Activated gamma-delta T cell treated with anti-CD3 and anti-CD28 coated beads, Interleukin-2, amount 50 U/mL, for 16 hours (primary cell): Measurements from ENCODE around the gene CUBN.
"Not testable (repeated sequence)": the region's sequence is repeated elsewhere in the genome, so short reads cannot be mapped to it uniquely, and the experiment has no call there.

Source experiments
- DNase-seq: peaks from one replicate; pipeline ENCODE4 v3.0.0-alpha.2; 2020; ENCODE audit warnings: low read depth

Gene CUBN

GRCh38 chr10:17141504-17142229 is 12.1 kb upstream of the CUBN start:
- no peak for DNase-seq

DNA sequence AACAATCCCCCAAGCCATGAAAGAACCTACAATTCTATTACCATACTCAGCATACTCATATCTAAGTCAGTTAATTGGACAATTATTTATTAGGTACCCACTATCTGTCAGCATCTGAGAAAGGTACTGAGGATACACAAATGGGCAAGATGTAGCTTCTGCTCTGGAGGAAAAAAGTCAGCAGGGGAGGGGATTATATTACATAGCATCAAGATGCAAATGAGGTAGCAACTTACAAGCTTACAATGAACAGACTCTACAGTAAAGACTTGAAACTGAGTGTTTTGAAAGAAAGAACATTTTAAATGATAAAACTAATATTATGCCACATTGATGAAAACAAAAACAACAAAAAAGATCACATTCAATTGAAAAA is 10.8 kb upstream of the CUBN start:
- DNase-seq = no peak

GRCh38 chr10:17138460-17139042 is 8.9 kb upstream of the CUBN start:
- no peak for DNase-seq

DNA sequence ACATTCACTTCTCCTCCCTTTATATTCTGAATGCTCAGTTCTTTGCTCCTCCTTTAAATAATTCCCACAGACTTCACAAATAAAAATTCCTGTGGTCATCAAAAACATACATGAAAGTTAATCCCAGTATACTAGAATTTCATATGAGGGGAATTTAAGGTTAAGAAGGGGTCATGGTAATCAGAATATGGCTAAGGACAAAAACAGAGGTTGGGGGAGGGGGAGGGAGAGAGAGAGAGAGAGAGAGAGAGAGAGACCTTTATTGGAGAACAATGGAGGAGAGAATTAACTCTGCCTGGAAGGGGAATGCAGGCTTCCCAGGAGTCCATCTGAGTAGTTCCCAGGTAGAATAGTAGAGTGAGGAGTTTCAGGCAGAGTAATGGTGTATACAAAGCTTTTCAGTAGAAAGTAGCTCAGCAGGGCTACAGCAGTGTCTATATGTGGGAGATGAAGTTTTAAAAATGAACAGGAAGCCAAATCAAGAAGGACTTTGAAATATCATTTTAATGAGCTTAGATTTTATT is 5.2 kb upstream of the CUBN start:
- DNase-seq = no peak

DNA sequence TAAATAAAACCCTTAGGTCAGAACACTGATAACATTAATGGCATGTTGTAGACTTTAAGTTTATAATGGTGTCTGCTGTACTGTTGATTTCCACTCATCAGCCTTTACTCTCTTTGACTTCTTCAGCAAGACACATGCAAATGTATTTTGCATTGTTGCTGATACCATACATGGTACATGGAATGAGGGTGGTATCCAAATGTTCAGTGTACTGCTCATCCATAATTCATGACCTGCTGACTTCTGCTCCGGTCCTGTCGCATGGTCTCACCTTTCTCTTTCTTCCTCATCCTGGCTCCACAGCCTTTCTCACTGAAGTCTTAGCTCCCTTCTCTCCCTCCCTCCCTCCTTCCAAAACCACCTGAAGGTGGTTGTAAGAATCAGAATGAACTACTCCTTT is 4.7 kb upstream of the CUBN start:
- no peak for DNase-seq

DNA sequence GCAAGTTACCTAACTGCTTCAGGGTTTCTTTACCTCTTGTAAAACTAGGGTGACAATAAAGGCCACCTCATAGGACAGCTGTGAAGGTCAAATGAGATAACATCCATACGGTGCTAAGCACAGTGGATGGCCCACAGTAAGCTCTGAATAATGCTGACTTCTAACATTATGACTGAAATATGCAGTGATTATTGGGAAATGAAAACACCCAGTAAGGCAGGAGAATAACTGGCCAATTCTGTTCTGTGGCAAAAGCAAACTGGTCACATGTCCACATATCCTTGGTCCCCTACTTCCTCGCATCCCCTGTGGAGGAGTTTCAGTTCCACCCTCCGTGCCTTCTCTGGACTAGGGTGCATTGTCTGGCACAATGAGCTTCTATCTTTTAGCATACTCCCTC is 1.4 kb downstream of the CUBN start:
- DNase-seq = no peak

- no peak for DNase-seq
These were observed 3.3 kb downstream of the CUBN start for GRCh38 chr10:17126327-17126726.

DNA sequence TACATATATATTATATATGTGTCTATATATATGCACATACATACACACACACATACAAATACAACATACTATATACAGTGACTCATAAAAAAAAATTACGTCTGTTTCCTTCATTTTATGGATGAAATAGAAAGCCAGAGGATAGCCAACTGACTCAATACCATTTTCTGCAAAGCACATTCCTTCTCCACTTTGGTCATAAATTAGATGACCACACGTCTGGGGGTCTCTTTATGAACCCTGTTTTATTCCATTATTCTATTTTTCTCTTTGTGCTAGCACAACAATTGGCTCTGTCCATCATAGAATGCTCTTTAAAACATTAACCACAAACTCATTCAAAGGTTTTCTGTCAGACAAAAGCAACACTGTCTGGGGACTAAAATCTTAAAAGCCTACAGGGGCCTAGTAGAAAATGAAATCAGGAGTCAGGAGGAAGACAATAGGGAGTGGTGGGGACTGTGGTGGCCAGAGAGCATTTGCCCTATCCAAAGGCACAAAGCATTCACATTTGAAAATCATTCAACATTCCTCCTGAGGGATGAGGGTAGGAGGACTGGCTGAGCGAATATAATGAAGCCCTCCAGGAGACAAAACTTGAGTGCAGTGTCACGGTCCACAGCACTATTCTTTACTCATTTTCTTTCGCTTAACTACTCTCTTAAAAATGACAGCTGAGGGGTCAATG is 4.3 kb downstream of the CUBN start:
- DNase-seq = no peak

DNA sequence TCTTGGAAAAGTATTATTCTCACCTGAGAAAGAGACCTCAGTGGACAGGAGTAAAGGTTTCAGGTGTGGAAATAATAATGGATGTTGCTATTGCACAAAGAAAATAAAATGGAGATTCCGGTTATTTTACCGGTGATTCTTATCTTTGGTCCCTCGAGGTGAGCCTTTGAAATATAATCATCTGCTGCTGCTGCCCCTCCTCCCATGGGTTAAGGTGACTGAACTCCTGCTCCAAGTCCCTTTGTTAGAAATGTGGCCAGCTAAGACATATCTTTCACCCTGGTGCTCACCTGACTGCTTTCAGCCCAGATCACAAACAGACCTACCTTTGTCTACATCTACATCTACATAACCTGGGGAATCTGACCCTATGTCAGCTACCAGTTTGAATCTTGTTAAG is 5.7 kb downstream of the CUBN start:
- DNase-seq = no peak

DNA sequence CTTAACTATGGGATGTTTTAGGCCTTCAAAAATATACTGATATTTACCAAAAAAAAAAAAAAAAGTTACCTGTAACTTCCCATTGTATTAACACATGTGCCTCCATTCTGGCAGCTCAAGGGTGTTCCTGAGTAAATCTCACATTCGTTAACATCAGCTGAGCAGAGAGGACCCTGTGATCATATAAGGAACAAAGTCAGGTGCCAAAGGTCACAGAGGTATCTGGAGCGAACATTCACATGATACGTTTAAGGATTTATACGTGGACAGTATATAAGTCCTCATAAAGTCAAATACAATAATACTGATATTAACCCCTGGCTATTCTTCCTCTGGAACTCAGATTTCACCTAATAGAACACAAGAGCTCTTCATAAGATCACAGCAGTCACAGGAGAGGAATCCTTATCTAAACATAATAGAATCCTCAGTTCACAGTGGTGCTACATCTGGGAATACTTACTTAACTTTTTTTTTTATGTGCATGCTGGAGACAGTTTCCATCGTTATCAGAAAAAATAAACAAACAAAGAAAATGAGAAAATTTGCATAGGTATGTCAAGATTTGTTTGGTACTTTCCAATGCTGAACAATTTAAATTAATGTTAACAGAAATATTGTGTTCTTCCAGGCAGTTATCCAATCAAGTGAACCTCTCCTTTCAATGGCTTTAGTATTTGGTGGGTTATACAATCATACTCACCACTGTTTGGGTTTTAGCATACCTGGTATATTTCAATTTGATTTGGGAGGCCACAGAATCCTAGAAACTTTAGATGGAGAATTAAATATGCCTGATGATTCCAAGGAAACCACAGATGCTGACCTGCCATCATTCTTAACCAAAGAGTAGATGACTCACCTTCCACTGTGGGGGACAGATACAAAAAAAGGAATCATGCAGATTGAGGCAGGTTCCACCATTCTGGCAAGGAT is 6.6 kb downstream of the CUBN start:
- DNase-seq = no peak

DNA sequence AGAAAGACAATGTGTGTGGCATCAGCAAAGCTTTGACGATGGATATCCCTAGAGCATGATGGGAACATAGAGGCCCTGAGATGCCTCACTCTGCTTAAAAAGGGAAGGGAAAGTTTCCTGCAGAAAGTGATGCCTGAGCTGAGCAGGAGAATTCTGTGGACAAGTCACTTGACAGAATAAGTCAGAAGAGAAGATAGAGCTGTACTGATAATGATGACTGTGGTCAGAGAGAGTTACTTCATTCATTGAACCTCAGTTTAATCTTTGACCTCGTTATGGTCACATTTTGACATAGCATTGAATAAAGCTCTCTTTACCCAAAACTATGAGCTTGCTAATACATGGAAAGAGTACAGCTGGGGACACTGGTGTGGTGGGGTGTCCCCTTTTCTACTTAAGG is 7.6 kb downstream of the CUBN start:
- DNase-seq = no peak

DNA sequence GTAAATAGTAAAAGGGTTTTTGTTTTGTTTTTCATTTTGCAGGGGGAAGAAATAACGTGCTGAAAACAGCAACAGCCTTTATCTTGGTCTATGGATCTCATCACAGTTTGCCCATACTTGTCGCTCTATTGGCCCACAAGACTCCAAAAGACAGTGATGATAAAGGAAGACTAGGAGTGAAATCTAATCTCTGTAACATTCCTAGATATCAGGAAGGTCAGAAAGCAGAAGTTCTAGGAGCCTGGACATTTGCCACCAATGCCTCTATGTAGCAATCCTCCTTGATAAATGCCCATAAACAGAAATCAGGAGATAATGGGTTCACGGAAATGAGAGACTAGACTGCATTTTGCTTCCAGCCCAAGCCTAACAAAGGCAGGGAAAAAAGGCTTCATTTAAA is 8.9 kb downstream of the CUBN start:
- no peak for DNase-seq

- no peak for DNase-seq
These were observed 9.8 kb downstream of the CUBN start for GRCh38 chr10:17119845-17120244.

GRCh38 chr10:17116193-17116592 is 13.4 kb downstream of the CUBN start:
- DNase-seq = no peak

DNA sequence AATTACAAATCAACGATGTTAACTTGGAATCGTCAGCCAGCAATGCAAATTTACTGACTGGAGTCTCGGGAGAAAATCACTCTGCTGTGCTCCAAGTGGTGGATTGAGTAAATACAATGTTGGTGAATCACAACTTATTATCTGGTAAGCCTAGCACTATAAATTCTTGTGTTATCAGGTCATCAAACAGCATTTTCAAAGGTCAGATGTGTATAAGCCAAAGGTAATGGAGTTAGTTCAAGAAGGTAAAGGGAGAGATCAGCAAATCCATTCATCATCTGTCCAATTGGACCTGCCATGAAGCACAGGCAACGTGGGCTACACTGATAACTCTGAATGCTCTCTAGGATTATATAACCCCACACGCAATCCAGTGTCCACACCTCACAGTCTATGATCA is 13.9 kb downstream of the CUBN start:
- DNase-seq = no peak

- DNase-seq = not testable (repeated sequence)
These were observed 14.7 kb downstream of the CUBN start for GRCh38 chr10:17114878-17115444.

GRCh38 chr10:17113889-17114540 is 15.6 kb downstream of the CUBN start:
- no peak for DNase-seq

DNA sequence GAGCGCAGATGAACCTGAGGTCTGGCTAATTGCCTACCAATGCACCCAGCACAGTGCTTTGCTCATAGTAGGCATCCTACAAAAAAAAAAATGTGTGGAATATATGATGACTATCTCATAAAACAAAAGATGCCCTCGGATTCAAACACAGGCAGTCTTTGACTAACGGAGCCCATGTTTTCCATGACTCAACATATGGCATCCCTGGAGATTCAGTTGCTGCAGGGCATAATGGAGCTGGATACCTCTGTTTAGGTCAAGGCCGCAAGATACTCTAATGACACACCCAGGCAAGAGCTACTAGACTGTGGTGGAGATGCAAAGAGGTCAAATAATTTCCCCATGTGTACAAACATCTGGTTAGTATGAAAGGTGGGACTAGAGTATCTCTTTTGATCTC is 16.3 kb downstream of the CUBN start:
- DNase-seq = no peak

DNA sequence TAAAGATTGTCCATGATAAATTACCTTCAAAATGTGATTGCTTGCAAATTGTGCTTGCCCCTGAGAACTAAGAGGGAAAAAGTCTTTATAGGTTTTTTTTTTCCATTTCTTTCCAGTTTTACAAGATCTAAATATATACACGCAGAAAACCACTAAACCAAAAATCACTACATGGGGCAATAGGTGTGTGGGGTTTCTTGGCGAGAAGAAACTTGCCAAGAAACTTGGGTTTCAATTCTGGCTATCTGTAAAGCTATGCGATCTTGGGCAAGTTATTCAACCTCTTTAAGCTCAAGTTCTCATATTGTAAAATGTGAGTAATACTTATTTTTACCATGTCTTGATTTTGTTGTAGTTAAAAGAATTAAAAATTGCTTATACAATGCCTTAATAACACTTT is 17.0 kb downstream of the CUBN start:
- DNase-seq = no peak

- no peak for DNase-seq
These were observed 20.0 kb downstream of the CUBN start for GRCh38 chr10:17109475-17110207.

- DNase-seq = no peak
These were observed 20.6 kb downstream of the CUBN start for GRCh38 chr10:17109046-17109445.
